Measurements from ENCODE around the gene FAM120B. TPM values are rescaled to one million over a fixed set of nuclear protein-coding genes. Genes with fewer than 3 reads are reported as not detected.

The FAM120B gene
- total RNA-seq, 6 experiments from 2014 or later = 9.5 to 15.7 (median 13.1) TPM

- H3K27me3 ChIP-seq = no peaks in the 10 kb centered on the region
- H3K9me3 ChIP-seq = no peaks in the 10 kb centered on the region
- no peak for TF ChIP-seq POLR2A (IDR thresholded peaks at IDR 0.05)
- no peak for TF ChIP-seq CTCF (IDR thresholded peaks at IDR 0.05)
- intact Hi-C loops (cut with DNase I) = no loop called here
- no peak overlapping the region for H3K27ac ChIP-seq
- peaks cover 0 to 16% (median 8%) of the 10 kb centered on the region in 4 donors for H3K36me3 ChIP-seq
- ATAC-seq (no peak), DNase-seq (no peak)
- no peaks in the 10 kb centered on the region for H3K4me1 ChIP-seq
- WGBS (ENCODE audit: insufficient coverage, low coverage, low lambda C conversion rate, missing lambda C conversion rate) = 90% methylated on average over 5 of the region's 6 CpGs
- no peak overlapping the region for H3K4me3 ChIP-seq
These were observed 49.1 kb downstream of the FAM120B start for GRCh38 chr6:170355661-170356060.

- Histone ChIP-seq H3K27ac (no peak overlapping the region), H3K9me3 (no peaks in the 10 kb centered on the region), H3K4me1 (no peaks in the 10 kb centered on the region), H3K4me3 (no peak overlapping the region), H3K27me3 (no peaks in the 10 kb centered on the region), H3K36me3 (peaks cover 0 to 13% (median 6%) of the 10 kb centered on the region in 4 donors)
- DNase-seq (no peak), ATAC-seq (peak in 1 of 4 donors; percentile 33)
- intact Hi-C loops (cut with DNase I) = no loop called here
- 80% methylated on average over 1 of the region's 5 CpGs for WGBS (ENCODE audit: insufficient coverage, low coverage, low lambda C conversion rate, missing lambda C conversion rate)
- TF ChIP-seq POLR2A (IDR thresholded peaks at IDR 0.05) (no peak), CTCF (IDR thresholded peaks at IDR 0.05) (no peak)
These were observed 51.3 kb downstream of the FAM120B start for GRCh38 chr6:170357812-170358211.

GRCh38 chr6:170358496-170358895, 51.9 kb downstream of the FAM120B start:
- H3K9me3 ChIP-seq = no peaks in the 10 kb centered on the region
- 58% methylated on average over 4 of the region's 6 CpGs for WGBS (ENCODE audit: insufficient coverage, low coverage, low lambda C conversion rate, missing lambda C conversion rate)
- TF ChIP-seq POLR2A (IDR thresholded peaks at IDR 0.05) (no peak), CTCF (IDR thresholded peaks at IDR 0.05) (no peak)
- ATAC-seq (no peak), DNase-seq (no peak)
- no peak overlapping the region for H3K27ac ChIP-seq
- intact Hi-C loops (cut with DNase I) = no loop called here
- peaks cover 0 to 13% (median 6%) of the 10 kb centered on the region in 4 donors for H3K36me3 ChIP-seq
- H3K4me1 ChIP-seq = no peaks in the 10 kb centered on the region
- H3K4me3 ChIP-seq = no peak overlapping the region
- H3K27me3 ChIP-seq = no peaks in the 10 kb centered on the region

- Histone ChIP-seq H3K4me1 (no peaks in the 10 kb centered on the region), H3K27ac (no peak overlapping the region), H3K9me3 (no peaks in the 10 kb centered on the region), H3K27me3 (no peaks in the 10 kb centered on the region), H3K4me3 (no peak overlapping the region), H3K36me3 (peaks cover 0 to 13% (median 6%) of the 10 kb centered on the region in 4 donors)
- no peak for DNase-seq
- TF ChIP-seq CTCF (IDR thresholded peaks at IDR 0.05) (no peak), POLR2A (IDR thresholded peaks at IDR 0.05) (no peak)
- ATAC-seq = peak in 2 of 4 donors; percentile 21 to 52
- intact Hi-C loops (cut with DNase I) = no loop called here
- WGBS (ENCODE audit: insufficient coverage, low coverage, low lambda C conversion rate, missing lambda C conversion rate) = 79% methylated on average over 5 of the region's 5 CpGs
These were observed 53.9 kb downstream of the FAM120B start for GRCh38 chr6:170360476-170360875.

GRCh38 chr6:170361335-170361734, 54.8 kb downstream of the FAM120B start:
- no peaks in the 10 kb centered on the region for H3K4me1 ChIP-seq
- peaks cover 0 to 13% (median 6%) of the 10 kb centered on the region in 4 donors for H3K36me3 ChIP-seq
- no peaks in the 10 kb centered on the region for H3K9me3 ChIP-seq
- ATAC-seq (no peak), DNase-seq (no peak)
- TF ChIP-seq CTCF (IDR thresholded peaks at IDR 0.05) (no peak), POLR2A (IDR thresholded peaks at IDR 0.05) (no peak)
- WGBS (ENCODE audit: insufficient coverage, low coverage, low lambda C conversion rate, missing lambda C conversion rate) = 94% methylated on average over 3 of the region's 3 CpGs
- no peak overlapping the region for H3K4me3 ChIP-seq
- no peak overlapping the region for H3K27ac ChIP-seq
- H3K27me3 ChIP-seq = no peaks in the 10 kb centered on the region
- intact Hi-C loops (cut with DNase I) = no loop called here
